Measurements from ENCODE around the gene PTPRR. TPM values are rescaled to one million over a fixed set of nuclear protein-coding genes. Genes with fewer than 3 reads are reported as not detected.

PTPRR gene
- total and polyA plus RNA-seq, 2 of the 13 experiments (the other 11 are each of a cell fraction or from before 2014, with no cell fraction given), result not detected

- whole genome bisulfite sequencing (ENCODE audit: low lambda C conversion rate), result 12% methylated on average over 7 of the region's 7 CpGs
- no peak for TF ChIP-seq MYNN (CRISPR knock-in tag; IDR thresholded peaks at IDR 0.05; ENCODE audit: low read depth)
- TF ChIP-seq, protein P1, sequence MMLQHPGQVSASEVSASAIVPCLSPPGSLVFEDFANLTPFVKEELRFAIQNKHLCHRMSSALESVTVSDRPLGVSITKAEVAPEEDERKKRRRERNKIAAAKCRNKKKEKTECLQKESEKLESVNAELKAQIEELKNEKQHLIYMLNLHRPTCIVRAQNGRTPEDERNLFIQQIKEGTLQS (CRISPR knock-in tag; IDR thresholded peaks at IDR 0.05), result no peak
- Histone ChIP-seq H2AFZ (ENCODE audit: low read length) (no peak overlapping the region), H3K9ac (ENCODE audit: insufficient read depth, low read depth, low read length) (no peak overlapping the region), H3K9me3 (ENCODE audit: low read length) (no peaks in the 10 kb centered on the region), H3K27ac (ENCODE audit: extremely low read length, insufficient read depth, low read length) (no peak overlapping the region), H3K27me3 (ENCODE audit: control insufficient read depth in 1 of 2, insufficient read depth in 2 of 2, low read length in 2 of 2) (0 out of 5 replicates have a peak, but pooled peaks cover 0 to 3% of the 10 kb centered on the region in 2 experiments), H3K4me3 (replicated peaks in 1 of 3; ENCODE audit: insufficient read depth in 1 of 3, low read depth in 2 of 3, low read length in 3 of 3) (no peak overlapping the region), H3K4me2 (ENCODE audit: low read depth, low read length) (no peak overlapping the region), H3K79me2 (ENCODE audit: insufficient read depth, low read length) (no peaks in the 10 kb centered on the region), H4K20me1 (ENCODE audit: insufficient read depth, low read length) (no peaks in the 10 kb centered on the region), H3K36me3 (replicated peaks in 1 of 2; ENCODE audit: control insufficient read depth in 1 of 2, insufficient read depth in 2 of 2, low read length in 2 of 2) (no peaks in the 10 kb centered on the region), H3K4me1 (ENCODE audit: insufficient read depth, low read length) (no peaks in the 10 kb centered on the region)
- intact Hi-C loops (cut with micrococcal nuclease; ENCODE audit: unreplicated experiment), result no loop called here
- BruUV-seq (replicated peaks), result no TSS peak
- FAIRE-seq (no peak), ATAC-seq (no peak), DNase-seq (ENCODE audit: low spot score) (no peak)
- in situ Hi-C loops (cut with HindIII; ENCODE audit: extremely low pct_ligation_motif_present, low pct_unique_long_range_greater_than_20kb), result loop anchor here (25.0 kb wide), 1 partner anchor 267 kb away; no protein-coding TSS in a partner anchor
- POLR2A ChIA-PET, result no interaction called here
- CTCF ChIA-PET (ENCODE audit: low intra/inter-chr PET ratio, low total read pairs), result no interaction called here
Measured at GRCh38 chr12:70745048-70745447, 175.5 kb downstream of the PTPRR start.

DNA sequence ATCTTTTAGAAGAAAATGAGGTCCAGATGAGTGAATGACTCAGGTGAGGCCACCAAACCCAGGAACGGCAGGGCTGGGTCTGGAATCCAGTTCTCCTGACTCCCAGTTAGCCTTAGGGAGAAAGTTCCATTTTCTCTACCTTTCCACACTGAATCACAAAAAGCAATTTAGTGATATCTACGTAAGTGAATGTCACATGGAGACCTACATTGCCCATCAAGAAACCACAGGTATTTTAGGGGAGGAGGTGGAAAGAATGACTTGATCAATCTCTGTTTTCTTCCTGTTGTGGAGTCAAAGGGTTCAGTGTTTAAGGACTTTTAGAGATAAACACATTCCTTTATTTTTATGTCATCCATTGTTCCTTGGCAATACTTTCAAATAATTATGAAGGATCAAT lies 176.4 kb downstream of the PTPRR start:
- FAIRE-seq (no peak), ATAC-seq (no peak), DNase-seq (ENCODE audit: low spot score) (no peak)
- H3K79me2 ChIP-seq (ENCODE audit: insufficient read depth, low read length), result no peaks in the 10 kb centered on the region
- in situ Hi-C loops (cut with HindIII; ENCODE audit: extremely low pct_ligation_motif_present, low pct_unique_long_range_greater_than_20kb) (loop anchor here (25.0 kb wide), 1 partner anchor 268 kb away; no protein-coding TSS in a partner anchor), intact Hi-C loops (cut with micrococcal nuclease; ENCODE audit: unreplicated experiment) (no loop called here)
- TF ChIP-seq ZNF20 (CRISPR knock-in tag; IDR thresholded peaks at IDR 0.05), result no peak
- TF ChIP-seq TEAD2 (CRISPR knock-in tag; IDR thresholded peaks at IDR 0.05), result no peak
- TF ChIP-seq, protein P2, sequence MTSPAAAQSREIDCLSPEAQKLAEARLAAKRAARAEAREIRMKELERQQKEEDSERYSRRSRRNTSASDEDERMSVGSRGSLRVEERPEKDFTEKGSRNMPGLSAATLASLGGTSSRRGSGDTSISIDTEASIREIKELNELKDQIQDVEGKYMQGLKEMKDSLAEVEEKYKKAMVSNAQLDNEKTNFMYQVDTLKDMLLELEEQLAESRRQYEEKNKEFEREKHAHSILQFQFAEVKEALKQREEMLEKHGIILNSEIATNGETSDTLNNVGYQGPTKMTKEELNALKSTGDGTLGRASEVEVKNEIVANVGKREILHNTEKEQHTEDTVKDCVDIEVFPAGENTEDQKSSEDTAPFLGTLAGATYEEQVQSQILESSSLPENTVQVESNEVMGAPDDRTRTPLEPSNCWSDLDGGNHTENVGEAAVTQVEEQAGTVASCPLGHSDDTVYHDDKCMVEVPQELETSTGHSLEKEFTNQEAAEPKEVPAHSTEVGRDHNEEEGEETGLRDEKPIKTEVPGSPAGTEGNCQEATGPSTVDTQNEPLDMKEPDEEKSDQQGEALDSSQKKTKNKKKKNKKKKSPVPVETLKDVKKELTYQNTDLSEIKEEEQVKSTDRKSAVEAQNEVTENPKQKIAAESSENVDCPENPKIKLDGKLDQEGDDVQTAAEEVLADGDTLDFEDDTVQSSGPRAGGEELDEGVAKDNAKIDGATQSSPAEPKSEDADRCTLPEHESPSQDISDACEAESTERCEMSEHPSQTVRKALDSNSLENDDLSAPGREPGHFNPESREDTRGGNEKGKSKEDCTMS (CRISPR knock-in tag; conservative IDR thresholded peaks at IDR 0.05), result no peak
- TF ChIP-seq, protein P3, sequence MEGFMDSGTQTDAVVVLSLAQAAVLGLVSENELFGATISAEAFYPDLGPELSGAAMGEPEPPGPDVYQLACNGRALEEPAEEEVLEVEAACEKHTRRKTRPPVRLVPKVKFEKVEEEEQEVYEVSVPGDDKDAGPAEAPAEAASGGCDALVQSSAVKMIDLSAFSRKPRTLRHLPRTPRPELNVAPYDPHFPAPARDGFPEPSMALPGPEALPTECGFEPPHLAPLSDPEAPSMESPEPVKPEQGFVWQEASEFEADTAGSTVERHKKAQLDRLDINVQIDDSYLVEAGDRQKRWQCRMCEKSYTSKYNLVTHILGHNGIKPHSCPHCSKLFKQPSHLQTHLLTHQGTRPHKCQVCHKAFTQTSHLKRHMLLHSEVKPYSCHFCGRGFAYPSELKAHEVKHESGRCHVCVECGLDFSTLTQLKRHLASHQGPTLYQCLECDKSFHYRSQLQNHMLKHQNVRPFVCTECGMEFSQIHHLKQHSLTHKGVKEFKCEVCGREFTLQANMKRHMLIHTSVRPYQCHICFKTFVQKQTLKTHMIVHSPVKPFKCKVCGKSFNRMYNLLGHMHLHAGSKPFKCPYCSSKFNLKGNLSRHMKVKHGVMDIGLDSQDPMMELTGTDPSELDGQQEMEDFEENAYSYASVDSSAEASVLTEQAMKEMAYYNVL (CRISPR knock-in tag; IDR thresholded peaks at IDR 0.05; ENCODE audit: borderline replicate concordance), result no peak
- TF ChIP-seq ZNF382 (CRISPR knock-in tag; IDR thresholded peaks at IDR 0.05; ENCODE audit: borderline replicate concordance), result no peak
- no peak for TF ChIP-seq CHCHD3 (CRISPR knock-in tag; IDR thresholded peaks at IDR 0.05)
- no peaks in the 10 kb centered on the region for H3K9me3 ChIP-seq (ENCODE audit: low read length)
- H3K4me3 ChIP-seq (replicated peaks in 1 of 3; ENCODE audit: insufficient read depth in 1 of 3, low read depth in 2 of 3, low read length in 3 of 3), result no peak overlapping the region
- no peak overlapping the region for H3K9ac ChIP-seq (ENCODE audit: insufficient read depth, low read depth, low read length)
- 0 out of 5 replicates have a peak, but pooled peaks cover 0 to 3% of the 10 kb centered on the region in 2 experiments for H3K27me3 ChIP-seq (ENCODE audit: control insufficient read depth in 1 of 2, insufficient read depth in 2 of 2, low read length in 2 of 2)
- H3K4me2 ChIP-seq (ENCODE audit: low read depth, low read length), result no peak overlapping the region
- POLR2A ChIA-PET, result no interaction called here
- H3K27ac ChIP-seq (ENCODE audit: extremely low read length, insufficient read depth, low read length), result no peak overlapping the region
- no peaks in the 10 kb centered on the region for H3K4me1 ChIP-seq (ENCODE audit: insufficient read depth, low read length)
- CTCF ChIA-PET (ENCODE audit: low intra/inter-chr PET ratio, low total read pairs), result no interaction called here
- WGBS (ENCODE audit: low lambda C conversion rate), result 0% methylated on average over 2 of the region's 2 CpGs
- no peaks in the 10 kb centered on the region for H3K36me3 ChIP-seq (replicated peaks in 1 of 2; ENCODE audit: control insufficient read depth in 1 of 2, insufficient read depth in 2 of 2, low read length in 2 of 2)
- H2AFZ ChIP-seq (ENCODE audit: low read length), result no peak overlapping the region
- no TSS peak for BruUV-seq (replicated peaks)
- no peaks in the 10 kb centered on the region for H4K20me1 ChIP-seq (ENCODE audit: insufficient read depth, low read length)

Data from HepG2 (cell line).